WTC11 (cell line): ENCODE data around the gene ARHGAP6.

ENCODE experiments used
- CTCF ChIP-seq: fragments of 200-600 bp; IDR thresholded peaks from 2 replicates; pipeline ENCODE4 v1.8.0; 2022; ENCODE audit warnings: antibody characterized with exemption
- NR3C1 ChIP-seq: sonication (generic); formaldehyde crosslinking; conservative IDR thresholded peaks from 2 replicates; pipeline ENCODE4 v1.8.1; 2023; ENCODE audit warnings: low read depth, mild to moderate bottlenecking, missing genetic modification reagents
- ZNF423 ChIP-seq: fragments of 250-450 bp; sonication (Bioruptor Pico); IDR thresholded peaks from 2 replicates; pipeline ENCODE4 v2.1.2; 2022; ENCODE audit warnings: mild to moderate bottlenecking, moderate library complexity
- TF ChIP-seq, protein P1 (sequence below): sonication (generic); formaldehyde crosslinking; IDR thresholded peaks from 2 replicates; pipeline ENCODE4 v1.8.1; 2023; ENCODE audit warnings: mild to moderate bottlenecking, missing genetic modification reagents, moderate library complexity
- TF ChIP-seq, protein P2 (sequence below): sonication (generic); formaldehyde crosslinking; IDR thresholded peaks from 2 replicates; pipeline ENCODE4 v1.8.0; 2022; ENCODE audit warnings: mild to moderate bottlenecking, missing genetic modification reagents

- TF ChIP-seq, protein P1, sequence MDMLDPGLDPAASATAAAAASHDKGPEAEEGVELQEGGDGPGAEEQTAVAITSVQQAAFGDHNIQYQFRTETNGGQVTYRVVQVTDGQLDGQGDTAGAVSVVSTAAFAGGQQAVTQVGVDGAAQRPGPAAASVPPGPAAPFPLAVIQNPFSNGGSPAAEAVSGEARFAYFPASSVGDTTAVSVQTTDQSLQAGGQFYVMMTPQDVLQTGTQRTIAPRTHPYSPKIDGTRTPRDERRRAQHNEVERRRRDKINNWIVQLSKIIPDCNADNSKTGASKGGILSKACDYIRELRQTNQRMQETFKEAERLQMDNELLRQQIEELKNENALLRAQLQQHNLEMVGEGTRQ (CRISPR knock-in tag), result no peak
- no peak for TF ChIP-seq NR3C1 (CRISPR knock-in tag)
- TF ChIP-seq CTCF, result no peak
- no peak for TF ChIP-seq ZNF423 (CRISPR knock-in tag)
- TF ChIP-seq, protein P2, sequence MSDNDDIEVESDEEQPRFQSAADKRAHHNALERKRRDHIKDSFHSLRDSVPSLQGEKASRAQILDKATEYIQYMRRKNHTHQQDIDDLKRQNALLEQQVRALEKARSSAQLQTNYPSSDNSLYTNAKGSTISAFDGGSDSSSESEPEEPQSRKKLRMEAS, result no peak
These were observed 367.1 kb downstream of the ARHGAP6 start for GRCh38 chrX:11298600-11298999.
